Neuron (in vitro differentiated cells): ENCODE data around the gene ID3.

Experiments used
- H2AFZ ChIP-seq: one replicate; pipeline ENCODE4 v1.6.1; 2013; ENCODE audit warnings: low read depth, mild to moderate bottlenecking, inconsistent platforms, low read length, moderate library complexity
- H3K27me3 ChIP-seq: one replicate; pipeline ENCODE4 v1.6.1; 2013; ENCODE audit warnings: low read length; ENCODE audit not compliant: insufficient read depth
- H3K36me3 ChIP-seq: one replicate; pipeline ENCODE4 v1.6.1; 2013; ENCODE audit warnings: low read length; ENCODE audit not compliant: insufficient read depth
- H3K4me1 ChIP-seq: one replicate; pipeline ENCODE4 v1.6.1; 2013; ENCODE audit warnings: low read length; ENCODE audit not compliant: insufficient read depth
- H3K4me3 ChIP-seq: 2 replicates; pipeline ENCODE4 v1.5.1; 2013; ENCODE audit warnings: mild to moderate bottlenecking, low read length, moderate library complexity
- H3K9me3 ChIP-seq: one replicate; pipeline ENCODE4 v1.6.1; 2013; ENCODE audit warnings: low read length

The ID3 gene

DNA sequence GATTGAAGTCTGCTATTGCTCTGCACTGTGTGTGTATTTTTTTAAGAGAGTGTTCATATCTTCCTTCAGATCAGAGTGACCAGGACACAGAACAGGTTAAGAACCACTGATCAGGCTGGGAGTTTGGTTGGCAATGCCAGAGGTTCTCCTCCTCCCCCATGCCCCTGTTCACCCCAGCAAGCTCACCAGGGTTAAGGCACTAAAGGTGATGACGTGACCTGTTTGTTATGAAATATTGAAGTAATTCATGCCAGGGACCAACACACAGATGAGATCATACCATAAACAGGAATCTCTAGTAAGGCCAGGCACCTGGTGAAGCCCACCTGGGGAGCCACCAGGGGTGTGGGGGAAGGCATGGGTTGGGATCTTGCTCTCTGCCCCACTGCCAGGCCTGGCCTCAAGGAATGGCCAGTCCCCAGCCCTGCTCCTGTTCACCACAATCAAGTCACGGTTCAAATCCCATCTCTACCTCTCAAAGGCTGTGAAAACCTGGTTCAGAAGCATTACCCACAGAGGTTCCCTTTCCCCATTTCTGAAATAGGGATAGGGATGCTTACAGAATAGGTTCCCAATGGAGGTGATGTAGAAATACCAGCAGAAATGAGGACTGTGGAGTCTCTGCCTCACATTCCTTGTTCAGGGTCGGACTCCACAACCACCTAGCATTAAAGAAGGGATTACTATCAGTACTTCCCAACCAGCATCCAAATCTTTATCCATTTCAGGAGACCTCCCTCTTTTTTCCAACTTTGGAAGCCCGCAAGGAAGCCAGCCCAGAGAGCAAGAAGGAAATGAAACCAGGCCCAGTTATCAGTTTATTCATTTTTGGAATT is 2.4 kb downstream of the ID3 start:
- no peaks in the 10 kb centered on the region for H3K9me3 ChIP-seq
- H3K4me1 ChIP-seq, result peaks cover 58% of the 10 kb centered on the region
- H2AFZ ChIP-seq, result no peak overlapping the region
- H3K4me3 ChIP-seq, result peak overlapping the region; percentile 90
- no peaks in the 10 kb centered on the region for H3K27me3 ChIP-seq
- peaks cover 2% of the 10 kb centered on the region for H3K36me3 ChIP-seq

DNA sequence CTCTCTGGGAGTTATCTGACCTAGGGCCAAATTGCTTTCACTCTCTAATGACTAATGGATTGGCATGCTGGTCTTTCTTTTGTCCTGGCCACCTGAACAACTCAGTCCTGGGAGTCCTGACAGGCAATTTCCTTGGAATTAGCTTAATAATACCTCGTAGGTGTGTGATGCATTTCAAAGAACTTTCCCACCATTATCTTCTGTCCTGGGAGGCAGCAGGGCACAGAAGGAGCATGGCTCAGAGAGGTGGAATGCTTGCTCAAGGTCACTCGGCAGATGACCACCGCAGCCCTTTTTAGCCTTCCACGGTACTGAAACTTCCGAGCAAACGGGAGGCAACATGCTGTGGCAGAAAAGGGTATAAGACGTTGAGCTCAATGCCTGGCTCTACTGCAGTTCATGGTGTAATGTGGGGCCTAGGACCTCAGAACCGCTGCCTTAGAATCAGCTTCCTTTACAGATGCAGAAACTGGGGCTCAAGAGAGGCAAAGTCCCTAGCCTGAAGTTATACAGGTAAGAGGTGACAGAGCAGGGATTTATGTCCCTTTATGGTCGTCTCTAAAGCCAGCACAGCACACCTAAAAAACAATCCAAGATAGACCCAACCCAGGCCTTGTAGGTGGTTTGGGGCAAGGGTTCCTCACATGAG is 3.2 kb downstream of the ID3 start:
- H3K4me3 ChIP-seq, result peak overlapping the region; percentile 90
- no peaks in the 10 kb centered on the region for H3K9me3 ChIP-seq
- peaks cover 2% of the 10 kb centered on the region for H3K36me3 ChIP-seq
- H3K4me1 ChIP-seq, result peaks cover 51% of the 10 kb centered on the region
- no peaks in the 10 kb centered on the region for H3K27me3 ChIP-seq
- H2AFZ ChIP-seq, result no peak overlapping the region

DNA sequence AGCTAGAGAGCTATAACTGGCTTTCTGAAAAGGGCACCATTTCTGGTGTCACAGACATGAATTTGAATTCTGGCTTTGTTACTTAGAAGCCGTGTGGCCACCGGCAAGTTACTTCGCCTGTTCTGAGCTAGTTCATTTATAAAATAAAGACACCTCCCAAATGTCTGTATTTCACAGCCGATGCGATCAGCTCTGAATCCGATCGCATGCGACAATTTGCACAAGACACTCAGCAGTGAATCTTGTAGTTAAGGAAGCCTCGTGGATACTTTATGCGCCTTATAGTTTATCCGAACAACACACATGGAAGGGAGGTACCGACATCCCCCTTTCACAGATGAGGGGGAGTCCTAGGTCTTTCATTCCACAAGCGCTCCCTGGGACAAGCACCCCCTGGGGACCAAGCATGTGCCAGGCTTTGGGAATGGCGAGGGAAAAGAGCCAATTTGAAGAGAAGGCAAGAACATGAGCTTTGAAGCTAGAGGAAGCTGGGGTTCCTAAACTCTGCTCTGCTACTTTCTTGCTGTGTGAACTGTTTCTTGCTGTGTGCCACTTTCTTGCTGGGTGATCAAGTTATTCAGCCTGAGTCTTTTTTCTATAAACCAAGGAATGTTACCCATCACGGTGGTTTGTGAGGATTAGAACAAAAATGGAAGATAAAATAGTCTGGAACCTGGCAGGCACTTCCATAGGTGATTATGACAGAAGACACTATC is 3.9 kb downstream of the ID3 start:
- Histone ChIP-seq H3K9me3 (no peaks in the 10 kb centered on the region), H2AFZ (no peak overlapping the region), H3K4me1 (peaks cover 44% of the 10 kb centered on the region), H3K27me3 (no peaks in the 10 kb centered on the region), H3K4me3 (peak overlapping the region; percentile 90), H3K36me3 (peaks cover 2% of the 10 kb centered on the region)

DNA sequence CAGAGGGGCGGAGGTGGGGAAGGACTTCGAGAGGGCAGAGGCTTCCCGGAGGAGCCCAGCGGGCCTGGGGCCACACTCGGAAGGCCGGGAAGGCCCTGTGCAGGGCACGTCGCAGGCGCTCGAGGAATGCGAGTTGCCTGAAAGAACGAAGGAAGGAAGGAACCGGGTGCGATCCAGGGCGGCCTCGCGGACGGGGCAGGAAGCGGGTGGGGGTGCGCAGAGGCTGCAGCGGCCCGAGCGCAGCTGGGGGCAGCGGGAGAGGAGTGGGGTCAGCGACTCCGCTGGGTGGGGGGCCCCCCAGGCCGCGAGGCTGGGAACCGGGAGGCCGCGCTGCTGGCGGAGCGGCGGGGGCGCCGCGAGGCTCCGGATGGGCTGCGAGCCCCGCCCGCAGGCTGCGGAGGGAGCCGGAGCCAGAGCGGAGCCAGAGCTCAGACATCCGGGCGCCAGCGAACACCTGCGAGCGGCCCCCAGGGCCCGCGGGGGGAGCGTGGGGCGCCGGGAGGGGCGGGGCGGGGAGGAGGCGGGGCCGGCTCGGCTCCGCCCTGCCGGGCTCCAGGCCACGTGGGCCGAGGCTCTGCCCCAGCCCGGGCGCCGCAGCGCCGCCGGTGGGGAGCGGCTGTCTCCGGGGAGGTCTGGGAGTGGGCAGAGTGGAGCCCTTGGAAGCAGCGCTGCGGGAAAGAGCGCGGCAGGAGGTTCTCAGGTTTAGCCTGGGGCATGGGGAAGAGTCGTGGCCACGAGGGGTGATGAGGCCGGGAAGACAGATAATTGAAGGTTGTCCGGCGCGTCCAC is 4.6 kb downstream of the ID3 start:
- Histone ChIP-seq H3K9me3 (no peaks in the 10 kb centered on the region), H3K4me1 (peaks cover 37% of the 10 kb centered on the region), H3K4me3 (peak overlapping the region; percentile 90), H3K27me3 (no peaks in the 10 kb centered on the region), H3K36me3 (peaks cover 2% of the 10 kb centered on the region), H2AFZ (no peak overlapping the region)

DNA sequence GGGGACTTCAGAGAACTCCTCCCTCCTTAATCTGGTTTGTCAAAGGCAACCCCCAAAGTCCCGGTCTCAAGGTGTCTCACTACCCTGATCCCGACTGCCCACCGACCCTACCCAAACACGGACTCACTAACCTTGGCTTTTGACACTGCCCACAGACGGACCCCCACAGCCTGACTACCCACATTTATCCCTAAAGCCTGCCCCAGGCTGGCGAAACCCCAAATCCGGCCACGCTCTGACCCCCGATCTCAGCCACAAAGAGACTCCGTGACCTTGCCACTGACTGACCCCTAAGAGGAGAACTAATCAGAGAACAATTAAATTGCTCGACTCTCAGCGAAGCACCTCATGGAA is 5.2 kb downstream of the ID3 start:
- Histone ChIP-seq H2AFZ (no peak overlapping the region), H3K4me1 (peaks cover 36% of the 10 kb centered on the region), H3K4me3 (peak overlapping the region; percentile 49), H3K27me3 (no peaks in the 10 kb centered on the region), H3K9me3 (no peaks in the 10 kb centered on the region), H3K36me3 (peaks cover 2% of the 10 kb centered on the region)

DNA sequence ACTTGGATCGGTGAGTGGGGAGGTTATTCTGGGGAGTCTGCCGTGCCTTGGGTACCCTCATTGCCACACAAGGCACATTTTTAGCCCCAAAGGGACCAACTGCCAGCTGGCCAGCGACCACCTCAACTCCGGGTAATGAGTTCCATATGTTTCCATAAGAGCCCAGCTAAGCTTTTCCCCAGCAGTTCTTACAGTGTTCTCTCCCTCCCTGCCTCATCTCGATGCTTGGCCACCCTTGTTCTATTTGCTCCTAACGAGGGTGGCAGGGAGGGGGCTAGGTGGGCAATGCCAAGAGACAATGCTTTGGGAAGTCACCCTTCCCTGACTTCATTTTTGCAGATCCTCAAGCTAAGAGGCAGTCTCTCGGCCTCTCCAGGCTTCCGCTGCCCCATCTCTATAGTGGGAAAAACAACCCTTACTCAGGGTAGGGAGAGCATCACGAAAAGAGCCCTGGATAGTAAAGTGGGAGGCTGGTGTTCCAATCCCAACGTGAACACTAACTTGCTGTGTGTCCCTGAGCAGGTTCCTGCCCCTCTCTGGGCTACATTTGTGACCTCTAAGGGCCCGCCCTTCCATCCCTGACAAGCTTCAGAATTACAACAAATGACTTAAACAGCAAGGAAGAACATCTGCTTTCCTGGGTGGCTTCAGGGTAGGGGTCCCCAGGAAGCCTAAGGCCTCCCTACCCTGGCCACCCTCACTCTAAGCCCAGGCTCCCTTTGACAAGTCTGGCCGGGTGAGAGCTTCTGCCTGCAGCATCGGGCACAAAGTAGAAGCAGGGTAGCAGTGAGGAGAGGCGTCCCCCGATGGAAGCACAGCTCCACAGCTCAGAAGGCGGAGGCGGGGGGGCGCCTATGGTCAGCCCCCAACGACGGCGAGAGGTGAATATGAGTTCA is 5.8 kb downstream of the ID3 start:
- no peak overlapping the region for H2AFZ ChIP-seq
- H3K27me3 ChIP-seq, result no peaks in the 10 kb centered on the region
- peaks cover 2% of the 10 kb centered on the region for H3K36me3 ChIP-seq
- no peak overlapping the region for H3K4me3 ChIP-seq
- H3K9me3 ChIP-seq, result no peaks in the 10 kb centered on the region
- H3K4me1 ChIP-seq, result peaks cover 36% of the 10 kb centered on the region

DNA sequence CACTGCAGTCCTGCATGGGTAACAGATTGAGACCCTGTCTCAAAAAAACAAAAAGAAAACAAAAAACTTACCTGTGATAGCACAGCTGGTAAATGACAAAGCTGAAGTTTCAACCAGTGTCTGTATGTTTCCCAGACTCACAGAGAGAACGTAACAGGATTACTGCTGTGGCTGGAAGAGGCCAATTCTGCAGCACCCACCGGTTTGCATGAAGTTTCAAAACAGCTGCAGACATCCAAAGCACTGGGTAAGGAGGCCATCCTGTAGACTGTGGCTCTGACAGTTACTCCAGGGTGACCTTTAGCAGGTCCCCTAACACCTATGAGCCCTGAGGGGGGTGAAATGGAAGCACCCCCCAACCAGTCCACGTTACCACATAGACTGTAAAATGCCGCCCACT is 7.5 kb downstream of the ID3 start:
- no peaks in the 10 kb centered on the region for H3K9me3 ChIP-seq
- no peaks in the 10 kb centered on the region for H3K27me3 ChIP-seq
- H3K4me3 ChIP-seq, result no peak overlapping the region
- H3K36me3 ChIP-seq, result no peaks in the 10 kb centered on the region
- peaks cover 24% of the 10 kb centered on the region for H3K4me1 ChIP-seq
- H2AFZ ChIP-seq, result no peak overlapping the region

DNA sequence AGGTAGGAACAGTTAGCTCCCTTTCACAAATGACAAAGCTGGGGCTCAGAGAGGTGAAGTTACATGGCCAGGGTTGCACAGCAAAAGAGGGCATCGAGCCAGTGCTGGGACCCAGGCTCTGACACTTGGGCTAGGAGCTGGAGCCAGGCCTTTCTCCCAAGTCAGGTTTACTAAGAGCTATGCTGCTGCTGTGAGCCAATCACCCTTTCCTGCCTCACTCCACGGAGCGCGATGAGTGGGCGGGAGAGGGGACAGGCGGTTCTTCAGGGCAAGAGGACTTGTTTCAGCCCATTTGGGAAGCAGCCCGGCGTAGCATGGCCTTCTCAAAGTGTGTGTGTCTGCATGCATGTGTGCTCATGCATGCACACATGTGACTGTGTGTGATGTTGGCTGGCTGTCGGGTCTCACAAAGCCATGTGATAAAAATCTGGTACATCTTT is 10.6 kb downstream of the ID3 start:
- Histone ChIP-seq H3K4me3 (no peak overlapping the region), H3K36me3 (no peaks in the 10 kb centered on the region), H2AFZ (no peak overlapping the region), H3K4me1 (peaks cover 7% of the 10 kb centered on the region), H3K27me3 (no peaks in the 10 kb centered on the region), H3K9me3 (no peaks in the 10 kb centered on the region)

DNA sequence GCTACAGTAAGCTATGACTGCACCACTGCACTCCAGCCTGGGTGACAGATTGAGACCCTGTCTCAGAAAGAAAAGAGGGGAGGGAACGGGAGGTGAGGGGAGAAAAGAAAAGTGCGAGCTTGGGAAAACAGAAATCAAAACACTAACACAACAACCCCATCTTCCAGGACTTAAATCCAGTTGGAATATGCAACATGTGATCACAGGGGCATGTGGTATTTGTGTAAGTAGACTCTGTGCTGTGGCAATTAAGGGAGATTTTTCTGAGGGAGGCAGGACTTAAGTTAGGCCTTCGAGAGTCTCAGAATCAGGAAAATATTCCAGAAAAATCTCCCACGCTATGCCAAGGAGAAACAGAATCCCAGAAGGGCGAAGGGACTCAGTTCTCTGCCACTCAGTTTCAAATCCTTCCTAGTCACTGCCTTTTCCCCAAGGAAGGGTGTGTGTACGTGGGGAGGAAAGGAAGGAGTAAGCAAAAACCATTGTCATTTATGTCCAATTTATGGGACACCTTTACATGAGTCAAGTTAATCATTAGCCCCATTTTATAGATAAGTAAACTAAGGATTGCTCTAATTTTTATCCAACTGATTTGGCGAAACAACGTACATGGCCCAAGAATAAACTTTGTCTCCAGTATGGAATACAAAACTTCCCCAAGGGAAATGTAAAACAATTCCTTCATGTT is 12.3 kb downstream of the ID3 start:
- H3K27me3 ChIP-seq, result no peaks in the 10 kb centered on the region
- H3K4me1 ChIP-seq, result peaks cover 7% of the 10 kb centered on the region
- no peaks in the 10 kb centered on the region for H3K9me3 ChIP-seq
- no peak overlapping the region for H2AFZ ChIP-seq
- H3K36me3 ChIP-seq, result no peaks in the 10 kb centered on the region
- no peak overlapping the region for H3K4me3 ChIP-seq

DNA sequence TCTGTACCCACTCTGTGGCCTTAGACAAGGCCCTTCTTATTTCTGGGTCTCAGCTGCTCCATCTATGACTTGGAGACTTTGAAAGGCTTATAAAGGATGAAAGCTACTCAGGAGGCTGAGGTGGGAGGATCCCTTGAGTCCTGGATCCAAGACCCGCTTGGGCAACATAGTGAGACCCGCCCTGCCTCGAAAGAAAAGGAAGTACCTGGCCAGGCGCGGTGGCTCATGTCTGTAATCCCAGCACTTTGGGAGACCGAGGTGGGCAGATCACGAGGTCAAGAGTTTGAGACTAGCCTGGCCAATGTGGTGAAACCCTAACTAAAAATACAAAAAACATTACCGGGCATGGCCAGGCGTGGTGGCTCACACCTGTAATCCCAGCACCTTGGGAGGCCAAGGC is 13.4 kb downstream of the ID3 start:
- Histone ChIP-seq H3K9me3 (no peaks in the 10 kb centered on the region), H3K27me3 (no peaks in the 10 kb centered on the region), H3K4me3 (no peak overlapping the region), H3K36me3 (no peaks in the 10 kb centered on the region), H3K4me1 (peaks cover 7% of the 10 kb centered on the region), H2AFZ (no peak overlapping the region)

DNA sequence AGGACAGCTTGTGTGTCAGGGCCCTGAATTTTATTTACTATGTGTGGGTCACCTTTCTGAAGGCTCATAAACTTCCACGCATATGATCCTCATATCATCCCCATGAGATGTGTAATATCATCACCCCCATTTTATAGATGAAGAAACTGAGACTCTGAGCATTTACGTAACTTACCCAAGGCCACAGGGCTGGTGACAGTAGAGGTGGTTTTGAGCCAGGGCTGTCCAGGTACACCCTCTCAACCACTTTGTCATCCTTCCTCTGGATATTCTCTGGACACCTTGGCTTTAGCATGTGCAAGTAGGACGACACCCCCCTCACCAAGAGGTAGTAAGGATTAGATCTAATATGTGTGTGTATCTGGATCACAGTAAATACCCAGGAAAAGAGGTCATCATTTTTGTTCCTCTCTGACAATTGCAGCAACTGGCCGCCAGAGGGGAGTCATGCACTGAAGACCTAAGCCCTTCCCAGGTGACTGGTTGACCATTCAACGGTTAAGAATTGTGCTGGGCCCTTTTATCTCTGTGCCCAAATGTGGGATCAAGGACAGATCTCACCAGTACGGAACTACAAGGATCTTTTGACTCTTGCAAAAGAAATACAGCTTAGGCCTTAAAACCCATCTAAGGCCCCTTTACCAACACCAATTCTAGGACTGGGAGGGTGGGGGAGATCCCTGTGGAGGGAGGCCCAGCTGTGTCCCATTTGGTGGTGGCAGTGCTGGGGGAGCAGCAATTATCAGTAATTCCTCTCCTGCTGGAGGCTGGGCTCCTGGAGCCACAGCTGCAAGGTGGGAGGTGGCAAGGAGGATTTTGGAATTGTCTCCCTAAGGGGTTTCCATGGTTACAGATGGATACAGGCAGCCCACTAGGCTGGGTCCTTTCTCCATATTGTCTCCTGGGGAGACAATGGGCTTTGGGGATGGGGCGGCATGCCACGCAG is 14.6 kb downstream of the ID3 start:
- H2AFZ ChIP-seq, result no peak overlapping the region
- no peaks in the 10 kb centered on the region for H3K27me3 ChIP-seq

More for the DNA sequence above, 14.6 kb downstream of the ID3 start:
- no peaks in the 10 kb centered on the region for H3K9me3 ChIP-seq
- H3K36me3 ChIP-seq, result no peaks in the 10 kb centered on the region
- H3K4me1 ChIP-seq, result peaks cover 7% of the 10 kb centered on the region
- H3K4me3 ChIP-seq, result no peak overlapping the region
